22Rv1 (cell line): ENCODE data around the gene DIP2C.

ENCODE experiments used
- CTCF ChIP-seq: fragments of 450-650 bp; IDR thresholded peaks from 2 replicates; pipeline ENCODE4 v1.5.1; 2017; ENCODE audit warnings: mild to moderate bottlenecking
- ZFX ChIP-seq: fragments of 450-650 bp; IDR thresholded peaks from 2 replicates; pipeline ENCODE4 v1.6.1; 2017; ENCODE audit warnings: antibody characterized with exemption, borderline replicate concordance

DNA sequence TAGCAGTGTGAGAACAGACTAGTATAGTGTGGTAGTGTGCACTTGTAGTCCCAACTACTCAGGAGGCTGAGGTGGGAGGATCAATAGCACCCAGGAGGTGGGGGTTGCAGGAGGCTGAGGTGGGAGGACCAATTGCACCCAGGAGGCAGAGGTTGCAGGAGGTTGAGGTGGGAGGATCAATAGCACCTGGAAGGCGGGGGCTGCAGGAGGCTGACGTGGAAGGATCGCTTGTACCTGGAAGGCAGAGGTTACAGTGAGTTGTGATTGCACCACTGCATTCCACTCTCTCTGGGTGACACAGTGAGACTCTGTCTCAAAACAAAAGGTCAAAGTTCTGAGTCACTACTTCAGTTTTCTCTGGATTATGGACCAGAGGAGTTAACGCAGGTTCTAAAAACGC lies 22.6 kb upstream of the DIP2C start:
- no peak for TF ChIP-seq CTCF
- no peak for TF ChIP-seq ZFX
